Brain microvascular endothelial cell (primary cell): ENCODE results near the gene MC5R.
"Not testable (repeated sequence)": the region's sequence is repeated elsewhere in the genome, so short reads cannot be mapped to it uniquely, and the experiment has no call there.

ENCODE experiments used
- DNase-seq: peaks from one replicate; pipeline ENCODE4 v3.0.0-alpha.2; 2020
- H3K27ac ChIP-seq: fragments of 250-450 bp; sonication (Bioruptor Pico); 2 replicates; pipeline ENCODE4 v1.5.1; 2020; ENCODE audit warnings: mild to moderate bottlenecking, moderate library complexity
- H3K27me3 ChIP-seq: fragments of 250-450 bp; sonication (Bioruptor Pico); replicated peaks from 2 replicates; pipeline ENCODE4 v1.5.1; 2020; ENCODE audit warnings: mild to moderate bottlenecking
- H3K36me3 ChIP-seq: fragments of 250-450 bp; sonication (Bioruptor Pico); replicated peaks from 2 replicates; pipeline ENCODE4 v1.5.1; 2020; ENCODE audit warnings: mild to moderate bottlenecking
- H3K4me3 ChIP-seq: 2 replicates; pipeline ENCODE4 v1.5.1; 2011; ENCODE audit warnings: low read depth, mild to moderate bottlenecking, control low read depth, low read length, moderate library complexity
- CTCF ChIP-seq: IDR thresholded peaks from 2 replicates; pipeline ENCODE4 v1.5.1; 2011; ENCODE audit warnings: low read depth, mild to moderate bottlenecking, moderate library complexity, low read length, control low read depth, inconsistent platforms; ENCODE audit errors: missing control alignments
- in situ Hi-C: cut with HindIII; loops from 2 replicates; pipeline ENCODE4 v1.10.0; 2017; ENCODE audit warnings: low sequenced_read_pairs, low pct_ligation_motif_present

The MC5R gene

GRCh38 chr18:13849791-13850190 is 25.8 kb downstream of the MC5R start:
- Histone ChIP-seq H3K4me3 (no peak overlapping the region), H3K27me3 (no peaks in the 10 kb centered on the region), H3K27ac (no peak overlapping the region), H3K36me3 (no peaks in the 10 kb centered on the region)
- in situ Hi-C loops = no loop called here
- no peak for DNase-seq
- TF ChIP-seq CTCF = no peak

GRCh38 chr18:13862898-13863297 is 38.9 kb downstream of the MC5R start:
- H3K36me3 ChIP-seq, H3K4me3 ChIP-seq, H3K27ac ChIP-seq, DNase-seq, in situ Hi-C loops, H3K27me3 ChIP-seq: not testable (repeated sequence)

- TF ChIP-seq CTCF = no peak
- Histone ChIP-seq H3K27me3 (no peaks in the 10 kb centered on the region), H3K27ac (no peak overlapping the region), H3K4me3 (no peak overlapping the region), H3K36me3 (no peaks in the 10 kb centered on the region)
- DNase-seq = no peak
- in situ Hi-C loops = no loop called here
Observed at GRCh38 chr18:13868501-13869271, 44.7 kb downstream of the MC5R start.

DNA sequence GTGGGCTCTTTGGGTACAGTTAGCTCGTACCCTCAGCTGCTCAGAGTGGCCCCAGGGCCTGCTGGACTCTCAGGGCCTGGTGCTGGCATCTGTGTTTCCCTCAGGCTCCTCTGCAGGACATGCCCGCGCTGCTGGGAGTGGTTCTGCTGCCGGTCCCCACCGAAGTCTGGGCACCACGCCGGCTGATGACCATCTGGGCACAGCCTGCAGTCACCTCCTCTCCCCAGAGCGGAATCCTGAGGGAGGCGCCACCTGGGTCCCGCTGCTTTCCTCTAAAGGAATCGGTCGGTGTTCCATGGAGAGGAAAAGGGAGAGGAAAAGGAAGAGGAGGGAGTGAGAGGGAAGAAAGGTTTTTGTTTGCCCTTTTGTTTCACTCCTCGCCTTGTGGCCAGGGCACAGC is 47.8 kb downstream of the MC5R start:
- no peak for TF ChIP-seq CTCF
- in situ Hi-C loops = no loop called here
- Histone ChIP-seq H3K4me3 (no peak overlapping the region), H3K27ac (no peak overlapping the region), H3K36me3 (no peaks in the 10 kb centered on the region), H3K27me3 (no peaks in the 10 kb centered on the region)
- DNase-seq = no peak

DNA sequence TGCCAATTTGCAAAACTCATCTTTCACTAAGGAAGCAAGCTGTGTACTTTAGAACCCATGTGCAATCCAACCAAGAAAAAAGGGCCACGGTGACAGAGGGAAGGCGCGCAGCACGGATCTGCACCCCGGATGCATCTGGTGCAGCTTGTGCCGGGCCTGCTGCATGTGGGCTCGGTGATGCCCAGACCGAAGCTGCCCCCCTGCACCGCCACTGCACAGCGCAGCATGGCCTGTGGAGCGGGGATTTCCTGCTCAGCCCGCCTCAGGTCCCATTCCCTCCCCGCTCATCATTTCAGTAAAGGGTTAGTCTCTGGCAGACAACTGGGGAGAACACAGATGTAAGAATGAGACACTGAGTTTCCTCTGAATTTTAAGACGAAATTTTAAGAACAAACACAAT is 48.4 kb downstream of the MC5R start:
- no peak overlapping the region for H3K4me3 ChIP-seq
- in situ Hi-C loops = no loop called here
- no peak for DNase-seq
- H3K27me3 ChIP-seq = no peaks in the 10 kb centered on the region
- no peak overlapping the region for H3K27ac ChIP-seq
- TF ChIP-seq CTCF = no peak
- H3K36me3 ChIP-seq = no peaks in the 10 kb centered on the region

DNA sequence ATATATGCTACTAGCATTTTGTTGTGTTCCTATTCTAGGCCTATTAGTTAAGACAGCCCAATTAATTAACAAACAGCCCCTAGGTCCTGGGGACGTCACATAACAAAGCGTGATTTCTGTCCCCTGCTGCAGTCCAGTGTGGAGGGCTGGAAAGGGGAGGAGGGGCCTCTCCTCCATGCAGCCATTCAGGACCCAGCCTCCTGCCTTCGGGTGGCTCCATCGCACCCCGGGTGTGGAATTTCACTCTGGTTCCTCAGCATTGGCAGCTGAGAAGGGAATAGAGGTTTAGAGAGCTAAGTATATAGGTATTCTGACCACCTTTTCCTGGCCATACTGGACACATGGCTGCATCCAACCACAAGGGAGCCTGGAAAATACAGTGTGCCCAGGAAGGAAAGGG is 49.0 kb downstream of the MC5R start:
- no peak for TF ChIP-seq CTCF
- DNase-seq = no peak
- in situ Hi-C loops = no loop called here
- H3K36me3 ChIP-seq = no peaks in the 10 kb centered on the region
- H3K4me3 ChIP-seq = no peak overlapping the region
- H3K27ac ChIP-seq = no peak overlapping the region
- H3K27me3 ChIP-seq = no peaks in the 10 kb centered on the region
